SJSA1 (cell line): ENCODE measurements around the gene ZNF80. TPM values are rescaled to one million over a fixed set of nuclear protein-coding genes. Genes with fewer than 3 reads are reported as not detected.
"Not testable (repeated sequence)": the region's sequence is repeated elsewhere in the genome, so short reads cannot be mapped to it uniquely, and the experiment has no call there.

ENCODE experiments used
- DNase-seq, 2 experiments: peaks; one replicate each; pipeline ENCODE4 v3.0.0-alpha.2; 2015 to 2020; ENCODE audit warnings: low spot score in 2 of 2, low read depth in 1 of 2
- H3K27ac ChIP-seq: fragments of 250-450 bp; sonication (Bioruptor Pico); 2 replicates; pipeline ENCODE4 v1.5.1; 2020; ENCODE audit warnings: mild to moderate bottlenecking, moderate library complexity
- H3K27me3 ChIP-seq: fragments of 250-450 bp; sonication (Bioruptor Pico); replicated peaks from 2 replicates; pipeline ENCODE4 v1.5.1; 2020; ENCODE audit warnings: mild to moderate bottlenecking, moderate library complexity
- H3K36me3 ChIP-seq: fragments of 250-450 bp; sonication (Bioruptor Pico); 2 replicates; pipeline ENCODE4 v1.5.1; 2020; ENCODE audit warnings: mild to moderate bottlenecking
- H3K4me1 ChIP-seq: fragments of 250-450 bp; sonication (Bioruptor Pico); replicated peaks from 2 replicates; pipeline ENCODE4 v1.6.1; 2021; ENCODE audit warnings: mild to moderate bottlenecking
- H3K4me3 ChIP-seq: fragments of 250-450 bp; sonication (Bioruptor Pico); 2 replicates; pipeline ENCODE4 v1.5.1; 2020; ENCODE audit warnings: mild to moderate bottlenecking
- H3K9me3 ChIP-seq: fragments of 250-450 bp; sonication (Bioruptor Pico); replicated peaks from 2 replicates; pipeline ENCODE4 v1.5.1; 2020; ENCODE audit warnings: mild to moderate bottlenecking
- total RNA-seq: library from RNA; depleted of rRNA; stranded (reverse); fragments of >200 nt; shearing (Covaris generic); gene quantifications from 2 replicates; pipeline ENCODE4 v1.2.3, GENCODE V29; 2014; rRNA removed

Gene ZNF80
- total RNA-seq, result not detected in 2 replicates

GRCh38 chr3:114237478-114237877 lies at the start of gene ZNF80:
Gene ZNF80 (minus strand): TSS chr3:114237578. CDS start chr3:114237074, 504 bp downstream.
- H3K4me3 ChIP-seq, H3K27ac ChIP-seq, H3K27me3 ChIP-seq, H3K36me3 ChIP-seq, DNase-seq, H3K4me1 ChIP-seq, H3K9me3 ChIP-seq: not testable (repeated sequence)

- H3K27me3 ChIP-seq, result no peaks in the 10 kb centered on the region
- H3K9me3 ChIP-seq, result no peaks in the 10 kb centered on the region
Measured at GRCh38 chr3:114286266-114286665, 48.9 kb upstream of the ZNF80 start.

GRCh38 chr3:114285648-114286230 lies 48.4 kb upstream of the ZNF80 start:
- Histone ChIP-seq H3K27me3 (no peaks in the 10 kb centered on the region), H3K36me3 (no peaks in the 10 kb centered on the region), H3K4me1 (no peaks in the 10 kb centered on the region), H3K27ac (no peak overlapping the region), H3K9me3 (no peaks in the 10 kb centered on the region), H3K4me3 (no peak overlapping the region)
- no peak for DNase-seq

More at GRCh38 chr3:114286266-114286665, 48.9 kb upstream of the ZNF80 start:
- H3K4me3 ChIP-seq, result no peak overlapping the region
- H3K36me3 ChIP-seq, result no peaks in the 10 kb centered on the region
- no peak for DNase-seq
- H3K27ac ChIP-seq, result no peak overlapping the region
- peaks cover 3% of the 10 kb centered on the region; the same call in 1 of the 2 replicates for H3K4me1 ChIP-seq

GRCh38 chr3:114284644-114285043 lies 47.3 kb upstream of the ZNF80 start:
- H3K4me1 ChIP-seq, result no peaks in the 10 kb centered on the region
- no peak for DNase-seq
- no peak overlapping the region for H3K27ac ChIP-seq
- no peaks in the 10 kb centered on the region for H3K27me3 ChIP-seq
- H3K9me3 ChIP-seq, result no peaks in the 10 kb centered on the region
- H3K4me3 ChIP-seq, result no peak overlapping the region
- no peaks in the 10 kb centered on the region for H3K36me3 ChIP-seq

- not testable (repeated sequence) for H3K27me3 ChIP-seq, H3K9me3 ChIP-seq, H3K4me3 ChIP-seq, H3K4me1 ChIP-seq, H3K36me3 ChIP-seq, DNase-seq, H3K27ac ChIP-seq
Measured at GRCh38 chr3:114276856-114277255, 39.5 kb upstream of the ZNF80 start.

- DNase-seq, result no peak
- Histone ChIP-seq H3K4me1 (no peaks in the 10 kb centered on the region), H3K27me3 (no peaks in the 10 kb centered on the region), H3K4me3 (no peak overlapping the region), H3K36me3 (no peaks in the 10 kb centered on the region), H3K9me3 (no peaks in the 10 kb centered on the region), H3K27ac (no peak overlapping the region)
Measured at GRCh38 chr3:114274929-114275328, 37.6 kb upstream of the ZNF80 start.

GRCh38 chr3:114272271-114272670 lies 34.9 kb upstream of the ZNF80 start:
- H3K27me3 ChIP-seq, result no peaks in the 10 kb centered on the region
- no peaks in the 10 kb centered on the region for H3K4me1 ChIP-seq
- H3K4me3 ChIP-seq, result no peak overlapping the region
- no peak overlapping the region for H3K27ac ChIP-seq
- no peak for DNase-seq
- no peaks in the 10 kb centered on the region for H3K9me3 ChIP-seq
- H3K36me3 ChIP-seq, result no peaks in the 10 kb centered on the region

GRCh38 chr3:114270019-114270418 lies 32.6 kb upstream of the ZNF80 start:
- no peak for DNase-seq
- no peaks in the 10 kb centered on the region for H3K36me3 ChIP-seq
- no peaks in the 10 kb centered on the region for H3K4me1 ChIP-seq
- no peak overlapping the region for H3K4me3 ChIP-seq
- no peaks in the 10 kb centered on the region for H3K27me3 ChIP-seq
- no peak overlapping the region for H3K27ac ChIP-seq
- no peaks in the 10 kb centered on the region for H3K9me3 ChIP-seq

- H3K36me3 ChIP-seq, result no peaks in the 10 kb centered on the region
- DNase-seq, result no peak
- H3K27me3 ChIP-seq, result no peaks in the 10 kb centered on the region
- H3K27ac ChIP-seq, result no peak overlapping the region
- no peaks in the 10 kb centered on the region for H3K9me3 ChIP-seq
- no peak overlapping the region for H3K4me3 ChIP-seq
- no peaks in the 10 kb centered on the region for H3K4me1 ChIP-seq
Measured at GRCh38 chr3:114260152-114260551, 22.8 kb upstream of the ZNF80 start.

GRCh38 chr3:114259566-114259965 lies 22.2 kb upstream of the ZNF80 start:
- DNase-seq, result no peak
- Histone ChIP-seq H3K36me3 (no peaks in the 10 kb centered on the region), H3K27me3 (no peaks in the 10 kb centered on the region), H3K4me1 (no peaks in the 10 kb centered on the region), H3K9me3 (no peaks in the 10 kb centered on the region), H3K27ac (no peak overlapping the region), H3K4me3 (no peak overlapping the region)

GRCh38 chr3:114253505-114253904 lies 16.1 kb upstream of the ZNF80 start:
- no peak for DNase-seq
- no peak overlapping the region for H3K27ac ChIP-seq
- no peaks in the 10 kb centered on the region for H3K9me3 ChIP-seq
- no peaks in the 10 kb centered on the region for H3K36me3 ChIP-seq
- no peaks in the 10 kb centered on the region for H3K27me3 ChIP-seq
- H3K4me3 ChIP-seq, result no peak overlapping the region
- H3K4me1 ChIP-seq, result no peaks in the 10 kb centered on the region

GRCh38 chr3:114252954-114253353 lies 15.6 kb upstream of the ZNF80 start:
- H3K4me1 ChIP-seq, result no peaks in the 10 kb centered on the region
- no peaks in the 10 kb centered on the region for H3K36me3 ChIP-seq
- no peak for DNase-seq
- H3K4me3 ChIP-seq, result no peak overlapping the region
- H3K27me3 ChIP-seq, result no peaks in the 10 kb centered on the region
- no peaks in the 10 kb centered on the region for H3K9me3 ChIP-seq
- no peak overlapping the region for H3K27ac ChIP-seq

- H3K9me3 ChIP-seq, result no peaks in the 10 kb centered on the region
- H3K27me3 ChIP-seq, result no peaks in the 10 kb centered on the region
- DNase-seq, result no peak
- no peaks in the 10 kb centered on the region for H3K36me3 ChIP-seq
- no peak overlapping the region for H3K27ac ChIP-seq
- no peaks in the 10 kb centered on the region for H3K4me1 ChIP-seq
- no peak overlapping the region for H3K4me3 ChIP-seq
Measured at GRCh38 chr3:114242947-114243346, 5.6 kb upstream of the ZNF80 start.

GRCh38 chr3:114241262-114241661 lies 3.9 kb upstream of the ZNF80 start:
- H3K4me3 ChIP-seq, result no peak overlapping the region
- no peaks in the 10 kb centered on the region for H3K9me3 ChIP-seq
- no peaks in the 10 kb centered on the region for H3K27me3 ChIP-seq
- no peak overlapping the region for H3K27ac ChIP-seq
- DNase-seq, result no peak
- H3K4me1 ChIP-seq, result no peaks in the 10 kb centered on the region
- no peaks in the 10 kb centered on the region for H3K36me3 ChIP-seq

GRCh38 chr3:114238146-114238785 lies 888 bp upstream of the ZNF80 start:
- H3K27ac ChIP-seq, H3K9me3 ChIP-seq, H3K27me3 ChIP-seq, H3K36me3 ChIP-seq, H3K4me1 ChIP-seq, DNase-seq, H3K4me3 ChIP-seq: not testable (repeated sequence)
